Karpas-422 (cell line): Measurements from ENCODE around the gene SLC4A4. TPM values are rescaled to one million over a fixed set of nuclear protein-coding genes. Genes with fewer than 3 reads are reported as not detected.
"Not testable (repeated sequence)": the region's sequence is repeated elsewhere in the genome, so short reads cannot be mapped to it uniquely, and the experiment has no call there.

Source experiments
- DNase-seq: peaks from one replicate; pipeline ENCODE4 v3.0.0-alpha.2; 2015
- H2AFZ ChIP-seq: fragments of 200-600 bp; sonication (generic); 2 replicates; pipeline ENCODE4 v1.6.1; 2014; ENCODE audit warnings: antibody characterized with exemption, low read length, mixed read lengths
- H3K27ac ChIP-seq: fragments of 200-600 bp; sonication (generic); 2 replicates; pipeline ENCODE4 v1.5.1; 2014; ENCODE audit warnings: mild to moderate bottlenecking, low read length, moderate library complexity
- H3K27me3 ChIP-seq: fragments of 200-600 bp; sonication (generic); 2 replicates; pipeline ENCODE4 v1.6.1; 2014; ENCODE audit warnings: low read length, mixed read lengths
- H3K36me3 ChIP-seq: fragments of 200-600 bp; sonication (generic); 2 replicates; pipeline ENCODE4 v1.6.1; 2014; ENCODE audit warnings: low read length, mixed read lengths; ENCODE audit not compliant: insufficient read depth
- H3K4me1 ChIP-seq: fragments of 200-600 bp; sonication (generic); 2 replicates; pipeline ENCODE4 v1.6.1; 2014; ENCODE audit warnings: mild to moderate bottlenecking, low read length, mixed read lengths
- H3K4me2 ChIP-seq: fragments of 200-600 bp; sonication (generic); 2 replicates; pipeline ENCODE4 v1.6.1; 2014; ENCODE audit warnings: low read length, low read depth, mild to moderate bottlenecking; ENCODE audit not compliant: poor library complexity, severe bottlenecking
- H3K4me3 ChIP-seq: fragments of 200-600 bp; sonication (generic); 2 replicates; pipeline ENCODE4 v1.5.1; 2014; ENCODE audit warnings: mild to moderate bottlenecking, antibody characterized with exemption, low read length, mixed read lengths
- H3K79me2 ChIP-seq: fragments of 200-600 bp; sonication (generic); 2 replicates; pipeline ENCODE4 v1.6.1; 2014; ENCODE audit warnings: mild to moderate bottlenecking, low read length, mixed read lengths
- H3K9ac ChIP-seq: fragments of 200-600 bp; sonication (generic); 2 replicates; pipeline ENCODE4 v1.6.0; 2014; ENCODE audit warnings: low read length
- H3K9me2 ChIP-seq: fragments of 200-600 bp; sonication (generic), shearing (Covaris generic); replicated peaks from 2 replicates; pipeline ENCODE4 v1.6.0; 2014; ENCODE audit warnings: mild to moderate bottlenecking, low read length, moderate library complexity; ENCODE audit not compliant: insufficient read depth
- H3K9me3 ChIP-seq: fragments of 300-700, 200-600 bp; sonication (generic); 2 replicates; pipeline ENCODE4 v1.6.1; 2014; ENCODE audit warnings: low read length, mixed read lengths
- H4K20me1 ChIP-seq: fragments of 200-600 bp; sonication (generic); 2 replicates; pipeline ENCODE4 v1.6.1; 2014; ENCODE audit warnings: mild to moderate bottlenecking, antibody characterized with exemption, low read length, low read depth; ENCODE audit not compliant: insufficient read depth
- total RNA-seq: library from RNA; depleted of rRNA; stranded (reverse); fragments of >200 nt; shearing (Covaris generic); gene quantifications from 2 replicates; pipeline ENCODE4 v1.2.3, GENCODE V29; 2014; ENCODE audit warnings: low replicate concordance

SLC4A4 gene
- total RNA-seq, 1 experiment from 2014 or later = 0.22 TPM

- no peaks in the 10 kb centered on the region for H3K9me2 ChIP-seq
- H3K9ac ChIP-seq = no peak overlapping the region
- H4K20me1 ChIP-seq = no peaks in the 10 kb centered on the region
- no peaks in the 10 kb centered on the region for H3K9me3 ChIP-seq
- no peak overlapping the region for H3K4me3 ChIP-seq
- H3K4me2 ChIP-seq = no peak overlapping the region
- no peak for DNase-seq
- no peaks in the 10 kb centered on the region for H3K4me1 ChIP-seq
- H2AFZ ChIP-seq = no peak overlapping the region
- no peaks in the 10 kb centered on the region for H3K79me2 ChIP-seq
- no peak overlapping the region for H3K27ac ChIP-seq
- no peaks in the 10 kb centered on the region for H3K36me3 ChIP-seq
- no peaks in the 10 kb centered on the region for H3K27me3 ChIP-seq
Measured at GRCh38 chr4:71404049-71404448, 65.2 kb downstream of the SLC4A4 start.

GRCh38 chr4:71405791-71406190, 67.0 kb downstream of the SLC4A4 start:
- Histone ChIP-seq H3K4me2 (no peak overlapping the region), H3K79me2 (no peaks in the 10 kb centered on the region), H3K27me3 (no peaks in the 10 kb centered on the region), H3K9me2 (no peaks in the 10 kb centered on the region), H4K20me1 (no peaks in the 10 kb centered on the region), H3K36me3 (no peaks in the 10 kb centered on the region), H3K27ac (no peak overlapping the region), H2AFZ (no peak overlapping the region), H3K4me3 (no peak overlapping the region), H3K9me3 (no peaks in the 10 kb centered on the region), H3K9ac (no peak overlapping the region), H3K4me1 (no peaks in the 10 kb centered on the region)
- no peak for DNase-seq

GRCh38 chr4:71406459-71406963, 67.7 kb downstream of the SLC4A4 start:
- Histone ChIP-seq H3K9me3 (no peaks in the 10 kb centered on the region), H2AFZ (no peak overlapping the region), H3K36me3 (no peaks in the 10 kb centered on the region), H3K9ac (no peak overlapping the region), H4K20me1 (no peaks in the 10 kb centered on the region), H3K4me2 (no peak overlapping the region), H3K27me3 (no peaks in the 10 kb centered on the region), H3K27ac (no peak overlapping the region), H3K4me3 (no peak overlapping the region), H3K79me2 (no peaks in the 10 kb centered on the region), H3K9me2 (no peaks in the 10 kb centered on the region), H3K4me1 (no peaks in the 10 kb centered on the region)
- DNase-seq = no peak

- not testable (repeated sequence) for H3K9me2 ChIP-seq, H3K9ac ChIP-seq
Measured at GRCh38 chr4:71408961-71409360, 70.1 kb downstream of the SLC4A4 start.

GRCh38 chr4:71411981-71412380, 73.2 kb downstream of the SLC4A4 start:
- Histone ChIP-seq H3K36me3 (no peaks in the 10 kb centered on the region), H2AFZ (no peak overlapping the region), H3K79me2 (no peaks in the 10 kb centered on the region), H3K4me1 (no peaks in the 10 kb centered on the region), H3K9me2 (no peaks in the 10 kb centered on the region), H3K9me3 (no peaks in the 10 kb centered on the region), H3K27me3 (no peaks in the 10 kb centered on the region), H3K9ac (no peak overlapping the region), H3K27ac (no peak overlapping the region), H3K4me3 (no peak overlapping the region), H4K20me1 (no peaks in the 10 kb centered on the region), H3K4me2 (no peak overlapping the region)
- no peak for DNase-seq

More at GRCh38 chr4:71408961-71409360, 70.1 kb downstream of the SLC4A4 start:
- H4K20me1 ChIP-seq, H3K27ac ChIP-seq, H3K4me1 ChIP-seq, H3K36me3 ChIP-seq, H3K27me3 ChIP-seq, H3K79me2 ChIP-seq, H3K4me3 ChIP-seq, H2AFZ ChIP-seq, DNase-seq, H3K4me2 ChIP-seq, H3K9me3 ChIP-seq: not testable (repeated sequence)

- Histone ChIP-seq H4K20me1 (no peaks in the 10 kb centered on the region), H3K9ac (no peak overlapping the region), H3K9me3 (no peaks in the 10 kb centered on the region), H2AFZ (no peak overlapping the region), H3K27ac (no peak overlapping the region), H3K79me2 (no peaks in the 10 kb centered on the region), H3K4me2 (no peak overlapping the region), H3K4me3 (no peak overlapping the region), H3K36me3 (no peaks in the 10 kb centered on the region), H3K9me2 (no peaks in the 10 kb centered on the region), H3K27me3 (no peaks in the 10 kb centered on the region), H3K4me1 (no peaks in the 10 kb centered on the region)
- no peak for DNase-seq
Measured at GRCh38 chr4:71415491-71415890, 76.7 kb downstream of the SLC4A4 start.

GRCh38 chr4:71417150-71417549, 78.3 kb downstream of the SLC4A4 start:
- no peak overlapping the region for H2AFZ ChIP-seq
- H3K4me2 ChIP-seq = no peak overlapping the region
- H3K9me3 ChIP-seq = no peaks in the 10 kb centered on the region
- no peaks in the 10 kb centered on the region for H3K27me3 ChIP-seq
- no peak overlapping the region for H3K9ac ChIP-seq
- no peak overlapping the region for H3K27ac ChIP-seq
- no peaks in the 10 kb centered on the region for H3K36me3 ChIP-seq
- H3K4me1 ChIP-seq = no peaks in the 10 kb centered on the region
- H4K20me1 ChIP-seq = no peaks in the 10 kb centered on the region
- no peak for DNase-seq
- H3K9me2 ChIP-seq = no peaks in the 10 kb centered on the region
- no peak overlapping the region for H3K4me3 ChIP-seq
- H3K79me2 ChIP-seq = no peaks in the 10 kb centered on the region

GRCh38 chr4:71426381-71427042, 87.7 kb downstream of the SLC4A4 start:
- no peaks in the 10 kb centered on the region for H3K27me3 ChIP-seq
- no peaks in the 10 kb centered on the region for H3K9me3 ChIP-seq
- H3K36me3 ChIP-seq = no peaks in the 10 kb centered on the region
- no peaks in the 10 kb centered on the region for H4K20me1 ChIP-seq
- no peak overlapping the region for H3K4me3 ChIP-seq
- H3K27ac ChIP-seq = no peak overlapping the region
- H3K4me2 ChIP-seq = no peak overlapping the region
- H3K4me1 ChIP-seq = no peaks in the 10 kb centered on the region
- no peaks in the 10 kb centered on the region for H3K79me2 ChIP-seq
- no peak overlapping the region for H3K9ac ChIP-seq
- no peaks in the 10 kb centered on the region for H3K9me2 ChIP-seq
- no peak for DNase-seq
- no peak overlapping the region for H2AFZ ChIP-seq
